ENCODE measurements around the gene XAF1. TPM values are rescaled to one million over a fixed set of nuclear protein-coding genes. Genes with fewer than 3 reads are reported as not detected.

XAF1 gene
- polyA plus RNA-seq, 1 of the 3 experiments (the other 2 are of a cell fraction) = 0.03 TPM

DNA sequence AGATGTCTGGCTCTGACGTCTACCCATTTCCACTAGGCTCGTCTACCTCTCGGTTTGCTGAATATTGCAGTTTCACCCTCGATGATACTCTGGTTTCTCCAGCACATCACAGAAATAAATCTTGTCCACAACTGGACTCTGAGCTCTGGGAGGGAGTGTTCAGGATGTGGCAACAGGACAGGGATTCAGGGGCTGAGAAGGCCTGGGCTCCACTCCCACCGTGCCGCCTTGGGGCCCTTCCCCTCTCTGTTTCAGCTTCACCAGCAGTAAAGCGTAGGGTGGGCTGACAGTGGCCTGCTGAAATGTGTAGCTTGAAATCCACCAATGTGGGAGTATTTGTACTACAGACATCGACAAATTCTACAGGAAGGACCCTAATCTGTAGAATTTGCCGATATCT is 55.7 kb downstream of the XAF1 start:
- CTCF ChIA-PET = no interaction called here
- H3K9me2 ChIP-seq = no peaks in the 10 kb centered on the region
- H3K4me3 ChIP-seq (ENCODE audit: low read depth in 2 of 2, low read length in 1 of 2) = no peak overlapping the region
- H3K36me3 ChIP-seq (replicated peaks in 1 of 2; ENCODE audit: control insufficient read depth in 1 of 2, insufficient read depth in 2 of 2, low read length in 1 of 2) = no peaks in the 10 kb centered on the region
- no peaks in the 10 kb centered on the region for H4K20me1 ChIP-seq (ENCODE audit: insufficient read depth)
- no peak for TF ChIP-seq FOSL2 (IDR thresholded peaks at IDR 0.05; ENCODE audit: borderline replicate concordance, low read depth)
- no peak for TF ChIP-seq RFX5 (IDR thresholded peaks at IDR 0.05; ENCODE audit: low read length)
- TF ChIP-seq NFIC (IDR thresholded peaks at IDR 0.05; ENCODE audit: borderline replicate concordance) = no peak
- TF ChIP-seq MXI1 (IDR thresholded peaks at IDR 0.05; ENCODE audit: low read depth, low read length) = no peak
- no peak for TF ChIP-seq RAD21 (IDR thresholded peaks at IDR 0.05; ENCODE audit: low read length)
- no peak for TF ChIP-seq SMC3 (IDR thresholded peaks at IDR 0.05; ENCODE audit: low read depth, low read length)
- TF ChIP-seq RCOR1 (IDR thresholded peaks at IDR 0.05; ENCODE audit: low read length) = no peak
- TF ChIP-seq FOXM1 (IDR thresholded peaks at IDR 0.05; ENCODE audit: low read depth) = no peak
- TF ChIP-seq, protein P1, sequence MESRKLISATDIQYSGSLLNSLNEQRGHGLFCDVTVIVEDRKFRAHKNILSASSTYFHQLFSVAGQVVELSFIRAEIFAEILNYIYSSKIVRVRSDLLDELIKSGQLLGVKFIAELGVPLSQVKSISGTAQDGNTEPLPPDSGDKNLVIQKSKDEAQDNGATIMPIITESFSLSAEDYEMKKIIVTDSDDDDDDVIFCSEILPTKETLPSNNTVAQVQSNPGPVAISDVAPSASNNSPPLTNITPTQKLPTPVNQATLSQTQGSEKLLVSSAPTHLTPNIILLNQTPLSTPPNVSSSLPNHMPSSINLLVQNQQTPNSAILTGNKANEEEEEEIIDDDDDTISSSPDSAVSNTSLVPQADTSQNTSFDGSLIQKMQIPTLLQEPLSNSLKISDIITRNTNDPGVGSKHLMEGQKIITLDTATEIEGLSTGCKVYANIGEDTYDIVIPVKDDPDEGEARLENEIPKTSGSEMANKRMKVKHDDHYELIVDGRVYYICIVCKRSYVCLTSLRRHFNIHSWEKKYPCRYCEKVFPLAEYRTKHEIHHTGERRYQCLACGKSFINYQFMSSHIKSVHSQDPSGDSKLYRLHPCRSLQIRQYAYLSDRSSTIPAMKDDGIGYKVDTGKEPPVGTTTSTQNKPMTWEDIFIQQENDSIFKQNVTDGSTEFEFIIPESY (IDR thresholded peaks at IDR 0.05; ENCODE audit: borderline replicate concordance, low read depth) = no peak
- TF ChIP-seq POLR2AphosphoS5 (IDR thresholded peaks at IDR 0.05; ENCODE audit: low read depth, low read length) = no peak
- no peak for TF ChIP-seq IRF3 (IDR thresholded peaks at IDR 0.05; ENCODE audit: low read depth, low read length)
- no peak for TF ChIP-seq NRF1 (IDR thresholded peaks at IDR 0.05; ENCODE audit: low read depth, low read length)
- TF ChIP-seq TEAD4 (IDR thresholded peaks at IDR 0.05; ENCODE audit: borderline replicate concordance, insufficient read depth) = no peak
- TF ChIP-seq YY1 (IDR thresholded peaks at IDR 0.05; ENCODE audit: low read depth) = no peak
- no peak overlapping the region for H3K27ac ChIP-seq (ENCODE audit: low read depth in 2 of 2, low read length in 1 of 2)
- no peaks in the 10 kb centered on the region for H3K9me3 ChIP-seq
- H3F3A ChIP-seq (replicated peaks; ENCODE audit: insufficient read depth) = no peaks in the 10 kb centered on the region
- H3K9ac ChIP-seq = no peak overlapping the region
- no peak overlapping the region for H3K4me2 ChIP-seq
- H3K27me3 ChIP-seq (ENCODE audit: insufficient read depth) = peaks cover 48% of the 10 kb centered on the region
- DNase-seq = no peak
- H3K4me1 ChIP-seq (ENCODE audit: control insufficient read depth in 1 of 2, insufficient read depth in 2 of 2, low read depth in 1 of 2, low read length in 1 of 2) = no peaks in the 10 kb centered on the region
- H3K79me2 ChIP-seq (ENCODE audit: insufficient read depth) = no peaks in the 10 kb centered on the region
- POLR2A ChIA-PET = no interaction called here
- WGBS (ENCODE audit: low lambda C conversion rate) = 13% methylated on average over 9 of the region's 9 CpGs
- H2AFZ ChIP-seq (ENCODE audit: low read depth) = no peak overlapping the region

- H3K27me3 ChIP-seq (ENCODE audit: insufficient read depth) = peaks cover 48% of the 10 kb centered on the region
- H3K9me2 ChIP-seq = no peaks in the 10 kb centered on the region
- no peaks in the 10 kb centered on the region for H3K4me1 ChIP-seq (ENCODE audit: control insufficient read depth in 1 of 2, insufficient read depth in 2 of 2, low read depth in 1 of 2, low read length in 1 of 2)
- no peaks in the 10 kb centered on the region for H4K20me1 ChIP-seq (ENCODE audit: insufficient read depth)
- H2AFZ ChIP-seq (ENCODE audit: low read depth) = no peak overlapping the region
- POLR2A ChIA-PET = no interaction called here
- no peak overlapping the region for H3K27ac ChIP-seq (ENCODE audit: low read depth in 2 of 2, low read length in 1 of 2)
- H3F3A ChIP-seq (replicated peaks; ENCODE audit: insufficient read depth) = no peaks in the 10 kb centered on the region
- CTCF ChIA-PET = no interaction called here
- DNase-seq = no peak
- no peaks in the 10 kb centered on the region for H3K36me3 ChIP-seq (replicated peaks in 1 of 2; ENCODE audit: control insufficient read depth in 1 of 2, insufficient read depth in 2 of 2, low read length in 1 of 2)
- 17% methylated on average over 8 of the region's 9 CpGs for WGBS (ENCODE audit: low lambda C conversion rate)
- no peak overlapping the region for H3K9ac ChIP-seq
- no peak overlapping the region for H3K4me3 ChIP-seq (ENCODE audit: low read depth in 2 of 2, low read length in 1 of 2)
- no peaks in the 10 kb centered on the region for H3K79me2 ChIP-seq (ENCODE audit: insufficient read depth)
- H3K9me3 ChIP-seq = no peaks in the 10 kb centered on the region
- no peak overlapping the region for H3K4me2 ChIP-seq
- TF ChIP-seq POLR2AphosphoS5 (IDR thresholded peaks at IDR 0.05; ENCODE audit: low read depth, low read length) (no peak), FOXJ3 (CRISPR knock-in tag; IDR thresholded peaks at IDR 0.05) (no peak), TCF12 (IDR thresholded peaks at IDR 0.05) (no peak), YY1 (IDR thresholded peaks at IDR 0.05; ENCODE audit: low read depth) (no peak), CTCF (IDR thresholded peaks at IDR 0.05) (no peak), RAD21 (IDR thresholded peaks at IDR 0.05; ENCODE audit: low read length) (no peak), GABPA (IDR thresholded peaks at IDR 0.05; ENCODE audit: low read depth) (no peak), FOSL2 (IDR thresholded peaks at IDR 0.05; ENCODE audit: borderline replicate concordance, low read depth) (no peak), NRF1 (IDR thresholded peaks at IDR 0.05; ENCODE audit: low read depth, low read length) (no peak), RCOR1 (IDR thresholded peaks at IDR 0.05; ENCODE audit: low read length) (no peak), GATA2 (CRISPR knock-in tag; IDR thresholded peaks at IDR 0.05) (no peak), TAF1 (IDR thresholded peaks at IDR 0.05; ENCODE audit: borderline replicate concordance, low read depth, low read length) (no peak), SMC3 (IDR thresholded peaks at IDR 0.05; ENCODE audit: low read depth, low read length) (no peak), JUND (IDR thresholded peaks at IDR 0.05) (no peak), EP300 (IDR thresholded peaks at IDR 0.05; ENCODE audit: borderline replicate concordance in 1 of 2, low read depth in 1 of 2, low read length in 1 of 2) (no peak)
- TF ChIP-seq, protein P2, sequence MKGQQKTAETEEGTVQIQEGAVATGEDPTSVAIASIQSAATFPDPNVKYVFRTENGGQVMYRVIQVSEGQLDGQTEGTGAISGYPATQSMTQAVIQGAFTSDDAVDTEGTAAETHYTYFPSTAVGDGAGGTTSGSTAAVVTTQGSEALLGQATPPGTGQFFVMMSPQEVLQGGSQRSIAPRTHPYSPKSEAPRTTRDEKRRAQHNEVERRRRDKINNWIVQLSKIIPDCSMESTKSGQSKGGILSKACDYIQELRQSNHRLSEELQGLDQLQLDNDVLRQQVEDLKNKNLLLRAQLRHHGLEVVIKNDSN (IDR thresholded peaks at IDR 0.05; ENCODE audit: borderline replicate concordance, low read depth) = no peak
- TF ChIP-seq, protein P3, sequence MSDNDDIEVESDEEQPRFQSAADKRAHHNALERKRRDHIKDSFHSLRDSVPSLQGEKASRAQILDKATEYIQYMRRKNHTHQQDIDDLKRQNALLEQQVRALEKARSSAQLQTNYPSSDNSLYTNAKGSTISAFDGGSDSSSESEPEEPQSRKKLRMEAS (IDR thresholded peaks at IDR 0.05; ENCODE audit: low read depth) = no peak
Observed at GRCh38 chr17:6812295-6812694, 56.4 kb downstream of the XAF1 start.

Measured in SK-N-SH (cell line).